OCI-LY1 (cell line): ENCODE results near the gene AFTPH.

Source experiments
- H2AFZ ChIP-seq: fragments of 200-600 bp; sonication (generic), shearing (Covaris generic); 2 replicates; pipeline ENCODE4 v1.6.0; 2014; ENCODE audit warnings: antibody characterized with exemption, mild to moderate bottlenecking, low read length
- H3F3A ChIP-seq: fragments of 200-600 bp; sonication (generic), shearing (Covaris generic); 2 replicates; pipeline ENCODE4 v1.6.0; 2014; ENCODE audit warnings: mild to moderate bottlenecking, antibody characterized with exemption, low read length, moderate library complexity; ENCODE audit not compliant: insufficient read depth
- H3K27ac ChIP-seq: fragments of 200-600 bp; sonication (generic); 2 replicates; pipeline ENCODE4 v1.5.1; 2014; ENCODE audit warnings: low read length, mixed run types, mild to moderate bottlenecking, low read depth; ENCODE audit not compliant: poor library complexity, severe bottlenecking
- H3K27me3 ChIP-seq: fragments of 200-600 bp; sonication (generic); 2 replicates; pipeline ENCODE4 v1.6.0; 2014; ENCODE audit warnings: antibody characterized with exemption, mild to moderate bottlenecking, low read length, moderate library complexity; ENCODE audit not compliant: insufficient read depth
- H3K36me3 ChIP-seq: fragments of 200-600 bp; sonication (generic); 2 replicates; pipeline ENCODE4 v1.6.1; 2014; ENCODE audit warnings: mild to moderate bottlenecking, antibody characterized with exemption, low read length, moderate library complexity, mixed read lengths; ENCODE audit not compliant: insufficient read depth
- H3K4me1 ChIP-seq: fragments of 200-600 bp; sonication (generic); 2 replicates; pipeline ENCODE4 v1.5.1; 2014; ENCODE audit warnings: mild to moderate bottlenecking, low read length, moderate library complexity; ENCODE audit not compliant: insufficient read depth, severe bottlenecking
- H3K4me2 ChIP-seq: fragments of 200-600 bp; sonication (generic), shearing (Covaris generic); 2 replicates; pipeline ENCODE4 v1.6.1; 2014; ENCODE audit warnings: low read length
- H3K4me3 ChIP-seq: fragments of 200-600 bp; sonication (generic); 2 replicates; pipeline ENCODE4 v1.5.1; 2014; ENCODE audit warnings: low read length, low read depth, mild to moderate bottlenecking, mixed read lengths; ENCODE audit not compliant: poor library complexity, severe bottlenecking
- H3K79me2 ChIP-seq: fragments of 200-600 bp; shearing (Covaris generic); 2 replicates; pipeline ENCODE4 v1.6.1; 2016; ENCODE audit warnings: mixed run types, low read length, mixed read lengths; ENCODE audit not compliant: insufficient read depth
- H3K9ac ChIP-seq: fragments of 200-600 bp; sonication (generic), shearing (Covaris generic); 2 replicates; pipeline ENCODE4 v1.6.1; 2014; ENCODE audit warnings: mild to moderate bottlenecking, low read length, mixed read lengths
- H3K9me2 ChIP-seq: fragments of 200-600 bp; sonication (generic), shearing (Covaris generic); 2 replicates; pipeline ENCODE4 v1.6.1; 2014; ENCODE audit warnings: low read depth, mild to moderate bottlenecking, low read length, mixed read lengths
- H3K9me3 ChIP-seq: fragments of 200-600 bp; shearing (Covaris generic); 2 replicates; pipeline ENCODE4 v1.6.1; 2014; ENCODE audit warnings: low read length, mixed read lengths
- H4K20me1 ChIP-seq: fragments of 200-600 bp; sonication (generic), shearing (Covaris generic); 2 replicates; pipeline ENCODE4 v1.6.0; 2016; ENCODE audit warnings: mild to moderate bottlenecking, low read length; ENCODE audit not compliant: insufficient read depth
- EZH2 ChIP-seq: fragments of 200-600 bp; sonication (generic), shearing (Covaris generic); IDR thresholded peaks from 2 replicates; pipeline ENCODE4 v1.8.0; 2017; ENCODE audit warnings: borderline replicate concordance, mixed run types, mild to moderate bottlenecking, antibody characterized with exemption, low read length, moderate library complexity, mixed read lengths
- TF ChIP-seq, protein P1 (sequence below): fragments of 200-600 bp; sonication (generic), shearing (Covaris generic); IDR thresholded peaks from 2 replicates; pipeline ENCODE4 v1.5.1; 2017; ENCODE audit warnings: mild to moderate bottlenecking, antibody characterized with exemption, low read length, moderate library complexity, mixed read lengths

The AFTPH gene

DNA sequence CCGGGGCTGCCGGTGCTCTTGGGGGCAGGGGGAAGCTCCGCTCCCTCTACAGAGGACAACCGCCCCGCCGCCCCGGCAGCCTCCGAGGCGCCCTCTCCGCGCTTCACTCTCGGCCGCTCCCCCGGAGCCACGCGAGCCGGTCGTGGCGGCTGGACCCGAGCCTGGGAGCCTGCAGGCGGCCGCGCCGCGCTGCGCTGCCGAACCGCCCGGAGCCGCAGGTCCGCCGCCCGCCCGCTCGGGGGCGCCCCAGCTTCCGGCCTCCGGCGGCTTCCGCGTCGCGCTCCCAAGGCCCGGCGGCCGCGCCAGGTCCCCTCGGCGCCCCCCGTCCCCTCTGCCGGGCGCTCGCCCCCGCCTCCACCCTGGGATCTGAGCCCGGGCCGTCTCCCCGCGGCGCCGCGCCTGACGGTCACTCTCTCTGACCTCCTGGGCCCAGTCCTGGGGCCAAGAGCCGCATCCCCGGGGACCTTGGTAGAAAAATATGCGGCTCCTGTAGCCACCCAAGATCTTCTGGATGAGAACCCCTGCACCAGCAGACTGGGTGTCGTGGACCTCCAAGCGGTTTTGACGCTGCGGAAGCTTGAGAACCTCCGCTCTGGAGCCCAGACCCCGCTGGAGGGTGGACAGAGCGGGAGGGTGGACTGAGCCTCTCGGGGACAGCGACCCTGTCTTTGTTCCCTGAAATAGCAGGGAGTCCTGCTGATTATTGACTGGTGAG lies 85.3 kb downstream of the AFTPH start:
- H4K20me1 ChIP-seq, result no peaks in the 10 kb centered on the region
- no peaks in the 10 kb centered on the region for H3K27me3 ChIP-seq
- H3K9me2 ChIP-seq, result no peaks in the 10 kb centered on the region
- H3K4me2 ChIP-seq, result peak overlapping the region; percentile 78
- TF ChIP-seq, protein P1, sequence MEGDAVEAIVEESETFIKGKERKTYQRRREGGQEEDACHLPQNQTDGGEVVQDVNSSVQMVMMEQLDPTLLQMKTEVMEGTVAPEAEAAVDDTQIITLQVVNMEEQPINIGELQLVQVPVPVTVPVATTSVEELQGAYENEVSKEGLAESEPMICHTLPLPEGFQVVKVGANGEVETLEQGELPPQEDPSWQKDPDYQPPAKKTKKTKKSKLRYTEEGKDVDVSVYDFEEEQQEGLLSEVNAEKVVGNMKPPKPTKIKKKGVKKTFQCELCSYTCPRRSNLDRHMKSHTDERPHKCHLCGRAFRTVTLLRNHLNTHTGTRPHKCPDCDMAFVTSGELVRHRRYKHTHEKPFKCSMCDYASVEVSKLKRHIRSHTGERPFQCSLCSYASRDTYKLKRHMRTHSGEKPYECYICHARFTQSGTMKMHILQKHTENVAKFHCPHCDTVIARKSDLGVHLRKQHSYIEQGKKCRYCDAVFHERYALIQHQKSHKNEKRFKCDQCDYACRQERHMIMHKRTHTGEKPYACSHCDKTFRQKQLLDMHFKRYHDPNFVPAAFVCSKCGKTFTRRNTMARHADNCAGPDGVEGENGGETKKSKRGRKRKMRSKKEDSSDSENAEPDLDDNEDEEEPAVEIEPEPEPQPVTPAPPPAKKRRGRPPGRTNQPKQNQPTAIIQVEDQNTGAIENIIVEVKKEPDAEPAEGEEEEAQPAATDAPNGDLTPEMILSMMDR, result no peak
- TF ChIP-seq EZH2, result no peak
- H3K27ac ChIP-seq, result no peak overlapping the region
- peak overlapping the region; percentile 66 for H3K9ac ChIP-seq
- H3F3A ChIP-seq, result no peaks in the 10 kb centered on the region
- H3K4me1 ChIP-seq, result peaks cover 37% of the 10 kb centered on the region
- no peaks in the 10 kb centered on the region for H3K79me2 ChIP-seq
- H3K9me3 ChIP-seq, result no peaks in the 10 kb centered on the region
- H3K36me3 ChIP-seq, result no peaks in the 10 kb centered on the region
- H2AFZ ChIP-seq, result peak overlapping the region; percentile 57
- H3K4me3 ChIP-seq, result peak overlapping the region; percentile 63

DNA sequence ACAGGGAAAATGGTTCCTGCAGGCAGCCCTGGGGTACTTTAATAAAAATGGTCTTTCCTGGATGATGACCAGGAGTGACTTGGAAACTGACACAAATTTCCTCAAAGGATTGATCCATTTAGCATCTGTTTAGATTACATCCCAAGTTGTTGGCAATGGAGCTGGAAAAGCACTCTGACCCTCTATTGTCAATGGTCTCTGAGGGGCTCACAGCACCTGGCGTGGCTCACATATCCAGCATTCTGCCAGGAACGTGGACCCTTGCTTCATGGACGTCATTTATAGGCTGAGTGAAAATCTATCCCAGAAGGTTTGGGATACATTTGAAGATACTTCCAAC lies 85.8 kb downstream of the AFTPH start:
- Histone ChIP-seq H3K4me2 (peak overlapping the region; percentile 76), H2AFZ (peak overlapping the region; percentile 57), H3K27ac (no peak overlapping the region), H4K20me1 (no peaks in the 10 kb centered on the region), H3K9me2 (no peaks in the 10 kb centered on the region), H3K79me2 (no peaks in the 10 kb centered on the region), H3K4me1 (peaks cover 37% of the 10 kb centered on the region), H3K4me3 (peak overlapping the region; percentile 63), H3K9me3 (no peaks in the 10 kb centered on the region), H3F3A (no peaks in the 10 kb centered on the region), H3K27me3 (no peaks in the 10 kb centered on the region), H3K36me3 (no peaks in the 10 kb centered on the region), H3K9ac (peak overlapping the region; percentile 66)
- no peak for TF ChIP-seq EZH2
- TF ChIP-seq, protein P1, result no peak

DNA sequence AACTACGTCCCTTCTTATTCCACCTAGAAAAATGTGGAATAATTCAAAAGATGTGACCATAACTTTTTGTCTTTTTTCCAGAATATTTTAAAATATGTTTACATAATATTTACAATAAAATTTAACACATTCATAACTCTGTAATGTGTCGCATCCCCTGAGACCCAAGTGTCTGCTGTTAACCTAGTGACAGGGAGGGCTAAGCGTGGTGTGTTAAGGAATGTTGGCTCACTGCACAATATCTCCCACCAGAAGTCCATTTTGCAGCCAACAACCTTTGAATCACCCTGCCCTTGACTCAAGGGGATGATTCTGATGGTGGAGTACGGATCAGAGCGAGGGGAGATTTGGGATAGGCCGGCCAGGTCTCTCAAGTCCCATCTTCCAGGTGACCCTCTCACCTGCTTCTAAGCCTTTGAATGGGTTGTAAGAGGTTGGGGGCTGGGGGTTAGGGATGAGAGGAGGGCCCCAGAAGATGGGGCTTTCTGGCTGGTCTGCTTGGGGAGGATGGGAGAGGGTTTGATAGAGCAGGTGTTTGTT lies 86.3 kb downstream of the AFTPH start:
- no peak overlapping the region for H2AFZ ChIP-seq

More for the DNA sequence above, 86.3 kb downstream of the AFTPH start:
- Histone ChIP-seq H3K27me3 (no peaks in the 10 kb centered on the region), H3K9me3 (no peaks in the 10 kb centered on the region), H3K9ac (no peak overlapping the region), H3F3A (no peaks in the 10 kb centered on the region), H3K4me3 (no peak overlapping the region), H3K36me3 (no peaks in the 10 kb centered on the region), H3K27ac (no peak overlapping the region), H4K20me1 (no peaks in the 10 kb centered on the region), H3K4me2 (no peak overlapping the region), H3K79me2 (no peaks in the 10 kb centered on the region), H3K4me1 (peaks cover 37% of the 10 kb centered on the region), H3K9me2 (no peaks in the 10 kb centered on the region)
- TF ChIP-seq, protein P1, result no peak
- TF ChIP-seq EZH2, result no peak
